ENCODE data around the gene RAB28. TPM values are rescaled to one million over a fixed set of nuclear protein-coding genes. Genes with fewer than 3 reads are reported as not detected.

The RAB28 gene
- total RNA-seq, 1 donor from 2014 or later: 67.3 TPM

- H3K36me3 ChIP-seq: no peaks in the 10 kb centered on the region
- H3K79me2 ChIP-seq (ENCODE audit: low read depth): peaks cover 56% of the 10 kb centered on the region
- H3K9me3 Mint-ChIP-seq: no peaks in the 10 kb centered on the region
- peaks cover 29% of the 10 kb centered on the region for H4K20me1 ChIP-seq (ENCODE audit: low read depth)
- H3K27me3 ChIP-seq: no peaks in the 10 kb centered on the region
- H3K36me3 Mint-ChIP-seq: no peaks in the 10 kb centered on the region
- no peak overlapping the region for H2AFZ ChIP-seq (replicated peaks)
- H3K9ac ChIP-seq: no peak overlapping the region
- no peaks in the 10 kb centered on the region for H3K9me3 ChIP-seq (ENCODE audit: low read depth)
- H3K4me3 ChIP-seq: peak overlapping the region; percentile 86
- H3K4me1 Mint-ChIP-seq: peaks cover 24% of the 10 kb centered on the region
- H3K4me2 ChIP-seq: peak overlapping the region; percentile 87
- H3K27me3 Mint-ChIP-seq (ENCODE audit: insufficient read depth, low read depth): peaks cover 4% of the 10 kb centered on the region
- DNase-seq (ENCODE audit: low spot score): peak; percentile 32
- H3K27ac Mint-ChIP-seq: no peak overlapping the region
- no peak overlapping the region for H3K27ac ChIP-seq
- peak overlapping the region; percentile 58 for H3K4me3 Mint-ChIP-seq
- H3K4me1 ChIP-seq: peaks cover 21% of the 10 kb centered on the region
- H3F3A ChIP-seq (ENCODE audit: low read depth): peaks cover 21% of the 10 kb centered on the region
- TF ChIP-seq EZH2phosphoT487 (IDR thresholded peaks at IDR 0.05) (no peak), CTCF (IDR thresholded peaks at IDR 0.05) (no peak), EZH2 (IDR thresholded peaks at IDR 0.05) (no peak)
These were observed 2.6 kb downstream of the RAB28 start for GRCh38 chr4:13481569-13481968.

GRCh38 chr4:13478707-13479106 is 5.4 kb downstream of the RAB28 start:
- Mint-ChIP-seq H3K4me3 (no peak overlapping the region), H3K27ac (no peak overlapping the region), H3K36me3 (no peaks in the 10 kb centered on the region), H3K9me3 (no peaks in the 10 kb centered on the region), H3K4me1 (peaks cover 20% of the 10 kb centered on the region), H3K27me3 (ENCODE audit: insufficient read depth, low read depth) (peaks cover 2% of the 10 kb centered on the region)
- DNase-seq (ENCODE audit: low spot score): no peak
- H3F3A ChIP-seq (ENCODE audit: low read depth): peaks cover 18% of the 10 kb centered on the region
- no peaks in the 10 kb centered on the region for H3K36me3 ChIP-seq
- H3K4me3 ChIP-seq: no peak overlapping the region
- H3K9ac ChIP-seq: no peak overlapping the region
- H2AFZ ChIP-seq (replicated peaks): no peak overlapping the region
- H3K9me3 ChIP-seq (ENCODE audit: low read depth): no peaks in the 10 kb centered on the region
- no peak overlapping the region for H3K27ac ChIP-seq
- no peak overlapping the region for H3K4me2 ChIP-seq
- peaks cover 56% of the 10 kb centered on the region for H3K79me2 ChIP-seq (ENCODE audit: low read depth)
- no peaks in the 10 kb centered on the region for H3K27me3 ChIP-seq
- peaks cover 21% of the 10 kb centered on the region for H3K4me1 ChIP-seq
- no peak for TF ChIP-seq CTCF (IDR thresholded peaks at IDR 0.05)
- no peak for TF ChIP-seq EZH2phosphoT487 (IDR thresholded peaks at IDR 0.05)
- TF ChIP-seq EZH2 (IDR thresholded peaks at IDR 0.05): no peak
- H4K20me1 ChIP-seq (ENCODE audit: low read depth): peaks cover 29% of the 10 kb centered on the region

- no peak overlapping the region for H3K4me2 ChIP-seq
- Mint-ChIP-seq H3K4me3 (no peak overlapping the region), H3K9me3 (no peaks in the 10 kb centered on the region), H3K27me3 (ENCODE audit: insufficient read depth, low read depth) (no peaks in the 10 kb centered on the region), H3K4me1 (peaks cover 20% of the 10 kb centered on the region), H3K36me3 (peaks cover under 1% of the 10 kb centered on the region), H3K27ac (no peak overlapping the region)
- H3K9me3 ChIP-seq (ENCODE audit: low read depth): no peaks in the 10 kb centered on the region
- H4K20me1 ChIP-seq (ENCODE audit: low read depth): peaks cover 25% of the 10 kb centered on the region
- TF ChIP-seq EZH2 (IDR thresholded peaks at IDR 0.05): no peak
- no peak for TF ChIP-seq CTCF (IDR thresholded peaks at IDR 0.05)
- DNase-seq (ENCODE audit: low spot score): no peak
- peaks cover 51% of the 10 kb centered on the region for H3K79me2 ChIP-seq (ENCODE audit: low read depth)
- H3F3A ChIP-seq (ENCODE audit: low read depth): peaks cover 12% of the 10 kb centered on the region
- H3K4me3 ChIP-seq: no peak overlapping the region
- no peak overlapping the region for H2AFZ ChIP-seq (replicated peaks)
- no peak overlapping the region for H3K27ac ChIP-seq
- H3K4me1 ChIP-seq: peaks cover 21% of the 10 kb centered on the region
- H3K27me3 ChIP-seq: no peaks in the 10 kb centered on the region
- no peak overlapping the region for H3K9ac ChIP-seq
- H3K36me3 ChIP-seq: no peaks in the 10 kb centered on the region
These were observed 6.0 kb downstream of the RAB28 start for GRCh38 chr4:13478131-13478530.
